ENCODE results near the gene SEMA3A. TPM values are rescaled to one million over a fixed set of nuclear protein-coding genes. Genes with fewer than 3 reads are reported as not detected.

Gene SEMA3A
- total RNA-seq, 1 donor from 2014 or later: 1.2 TPM

DNA sequence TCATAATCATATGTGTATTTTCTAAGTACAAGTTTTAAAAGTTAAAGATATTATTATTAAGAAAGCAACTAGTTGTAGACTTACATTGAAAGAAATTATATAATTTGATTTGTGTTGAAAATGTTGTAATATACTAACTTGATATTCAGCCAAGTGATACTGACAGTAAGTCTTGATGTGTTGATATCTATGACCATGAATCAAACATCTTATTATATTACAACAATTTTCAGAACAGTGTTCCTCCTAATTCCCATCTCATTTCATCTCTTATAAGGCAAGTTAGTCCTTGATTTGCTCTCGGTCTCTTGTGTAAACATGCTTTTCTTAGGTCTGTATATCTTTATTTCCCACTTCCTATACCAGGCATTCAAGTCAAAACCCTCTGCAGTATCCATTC lies 276.4 kb downstream of the SEMA3A start:
- DNase-seq: no peak
- ATAC-seq: no peak
- intact Hi-C loops (cut with micrococcal nuclease): no loop called here

DNA sequence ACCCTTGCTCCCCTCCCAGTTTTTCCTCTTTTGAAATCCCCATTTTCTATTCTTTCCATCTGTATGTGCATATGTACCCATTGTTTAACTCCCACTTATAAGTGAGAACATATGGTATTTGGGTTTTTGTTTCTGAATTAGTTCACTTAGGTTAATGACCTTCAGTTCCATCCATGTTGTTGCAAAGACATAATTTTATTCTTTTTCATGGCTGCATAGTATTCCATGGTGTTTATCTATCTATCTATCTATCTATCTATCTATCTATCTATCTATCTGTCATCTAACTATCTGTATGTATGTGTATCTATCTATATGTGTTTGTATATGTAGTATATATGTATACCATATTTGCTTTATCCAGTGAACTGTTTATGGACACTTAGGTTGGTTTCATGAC lies 281.4 kb downstream of the SEMA3A start:
- ATAC-seq (no peak), DNase-seq (no peak)
- intact Hi-C loops (cut with micrococcal nuclease): no loop called here

DNA sequence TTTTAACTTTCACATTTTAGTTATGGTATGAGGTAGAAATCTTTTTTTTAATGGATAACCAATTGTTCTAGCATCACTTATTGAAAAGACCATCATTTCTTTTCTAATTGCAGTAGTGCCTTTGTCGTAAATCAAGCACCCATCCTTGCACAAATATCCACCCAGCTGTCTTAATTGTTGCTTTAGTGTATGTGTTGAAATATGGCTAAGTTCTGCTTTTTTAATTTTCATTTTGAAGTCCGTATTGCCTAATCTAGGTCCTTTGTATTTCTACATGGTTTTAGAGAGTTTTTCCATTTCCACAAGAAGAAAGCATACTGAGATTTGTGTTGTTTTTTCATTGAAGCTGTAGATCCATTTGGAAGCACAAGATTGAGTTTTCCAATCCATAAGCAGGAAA lies 286.1 kb downstream of the SEMA3A start:
- intact Hi-C loops (cut with micrococcal nuclease): no loop called here
- no peak for ATAC-seq

More for the DNA sequence above, 286.1 kb downstream of the SEMA3A start:
- DNase-seq: no peak
